ENCODE results near the gene ADGRB3. TPM values are rescaled to one million over a fixed set of nuclear protein-coding genes. Genes with fewer than 3 reads are reported as not detected.
"Not testable (repeated sequence)": the region's sequence is repeated elsewhere in the genome, so short reads cannot be mapped to it uniquely, and the experiment has no call there.

ADGRB3 gene
- total RNA-seq, 1 donor from 2014 or later, result 1.7 TPM

DNA sequence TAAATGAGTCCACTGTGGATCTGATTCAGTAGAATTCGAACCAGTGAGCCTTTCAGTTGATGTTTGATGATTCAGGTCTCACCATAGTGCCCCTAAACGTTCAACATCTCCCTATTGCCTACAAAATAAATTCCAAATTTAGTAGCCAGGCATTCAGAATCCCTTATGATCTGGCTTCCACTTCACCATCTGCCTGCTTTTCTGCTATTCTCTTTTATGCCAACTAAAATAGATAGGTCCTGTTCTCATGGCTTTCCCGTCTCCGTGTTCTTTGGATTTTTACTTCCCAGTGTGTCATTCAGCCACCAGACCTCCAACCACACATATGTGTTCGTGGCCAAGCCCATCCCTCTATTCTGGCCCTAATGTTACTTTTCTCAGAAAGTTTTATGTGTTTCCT lies 751.3 kb downstream of the ADGRB3 start:
- ATAC-seq, result no peak
- intact Hi-C loops (cut with DNase I), result no loop called here
- no peak for DNase-seq (ENCODE audit: missing footprints)

DNA sequence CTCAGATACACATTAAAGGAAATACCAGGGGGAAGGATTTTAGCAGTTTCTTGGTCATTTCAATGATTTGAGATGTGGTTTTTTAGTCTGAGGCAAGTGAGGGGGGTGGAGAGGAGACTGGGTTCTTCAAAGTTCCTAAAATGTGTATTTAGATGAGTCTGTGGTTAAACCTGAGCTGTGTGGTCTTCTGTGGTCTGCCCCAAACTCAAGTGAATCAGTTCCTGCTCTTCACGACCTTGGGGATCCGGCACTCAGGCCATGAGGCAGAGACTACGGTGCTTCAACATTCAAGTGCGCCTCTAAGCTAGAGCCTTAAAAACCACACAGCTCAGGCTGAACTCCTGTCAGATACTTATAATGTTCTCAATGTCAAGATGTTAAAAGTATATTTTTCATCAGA lies 755.0 kb downstream of the ADGRB3 start:
- DNase-seq (ENCODE audit: missing footprints) (no peak), ATAC-seq (no peak)
- intact Hi-C loops (cut with DNase I), result no loop called here

DNA sequence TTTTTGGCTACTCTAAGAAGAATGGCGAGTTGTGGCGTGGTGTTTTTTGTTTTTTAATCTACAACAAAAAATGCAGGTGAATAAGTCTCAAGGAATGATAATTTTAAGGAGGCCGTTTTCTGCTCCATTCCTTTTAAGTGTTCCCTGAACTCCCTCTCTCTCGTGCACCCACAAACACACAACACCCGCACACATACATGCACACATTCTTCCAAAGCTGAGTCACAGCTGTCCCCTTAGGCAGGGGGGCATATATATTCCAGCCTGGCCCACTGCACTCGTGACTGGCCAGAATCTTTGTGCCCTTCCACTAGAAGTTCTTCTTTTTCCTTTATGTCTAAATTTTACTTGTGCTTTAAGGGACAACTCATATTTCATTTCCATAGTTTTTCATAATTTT lies 756.0 kb downstream of the ADGRB3 start:
- no peak for ATAC-seq

DNA sequence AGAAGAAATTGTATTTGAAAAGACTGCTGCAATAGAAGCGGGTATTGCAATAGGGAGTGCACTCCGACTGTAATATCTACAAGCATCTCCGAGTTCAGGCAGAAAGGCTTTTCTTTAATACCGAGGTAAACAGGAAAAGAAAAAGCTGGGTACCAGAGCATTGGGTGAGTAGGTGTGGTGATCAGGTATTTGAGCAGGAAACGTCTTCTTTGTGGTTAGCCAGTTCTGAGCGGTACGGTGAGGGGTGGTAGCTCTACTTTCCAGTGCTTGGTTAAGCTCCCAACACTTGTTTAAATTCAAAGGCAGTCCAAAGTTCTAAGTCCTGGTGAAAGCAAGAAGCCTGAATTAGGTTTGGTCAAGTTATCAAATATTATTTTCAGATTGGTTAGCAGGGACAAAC lies 757.7 kb downstream of the ADGRB3 start:
- intact Hi-C loops (cut with DNase I), result no loop called here

More for the DNA sequence above, 756.0 kb downstream of the ADGRB3 start:
- intact Hi-C loops (cut with DNase I), result no loop called here
- no peak for DNase-seq (ENCODE audit: missing footprints)

DNA sequence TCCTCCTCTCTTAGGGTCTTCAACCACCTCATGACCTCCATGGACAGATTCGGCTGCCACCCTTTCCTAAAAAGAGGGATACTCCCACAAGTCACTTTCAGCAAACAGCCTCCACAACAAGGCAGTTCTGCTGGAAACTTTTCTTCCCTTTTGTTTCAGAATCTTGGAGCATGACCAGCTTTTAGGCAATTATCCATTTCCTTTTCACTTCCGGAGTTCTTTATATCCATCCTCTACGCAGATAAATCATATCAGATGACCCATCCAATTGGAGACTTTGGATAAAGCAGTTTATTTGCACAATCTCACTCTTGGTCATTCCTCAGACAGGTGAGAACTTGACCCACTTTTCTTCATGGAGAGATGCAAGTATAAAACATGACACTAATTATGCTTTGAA lies 763.2 kb downstream of the ADGRB3 start:
- ATAC-seq (no peak), DNase-seq (ENCODE audit: missing footprints) (no peak)
- intact Hi-C loops (cut with DNase I), result no loop called here

More for the DNA sequence above, 757.7 kb downstream of the ADGRB3 start:
- ATAC-seq (no peak), DNase-seq (ENCODE audit: missing footprints) (no peak)

DNA sequence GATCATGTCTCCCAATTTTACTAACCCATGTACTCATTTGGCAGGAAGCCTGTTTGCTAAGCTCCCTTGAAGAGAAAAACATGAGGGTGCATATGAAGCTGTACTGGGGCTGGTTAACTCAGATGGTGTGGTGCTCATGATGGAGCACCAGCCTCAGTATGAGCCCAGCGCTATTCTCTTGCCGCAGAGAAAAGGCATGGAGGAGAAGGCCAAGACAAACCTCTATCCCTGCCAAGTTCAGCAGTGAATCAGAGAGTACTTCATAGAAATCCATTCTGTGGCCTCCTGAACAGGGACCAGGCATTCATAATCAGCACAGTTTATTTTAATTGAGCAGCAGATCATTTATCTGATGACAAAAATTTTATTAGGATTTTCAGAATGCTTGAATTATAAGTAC lies 763.6 kb downstream of the ADGRB3 start:
- no peak for ATAC-seq
- DNase-seq (ENCODE audit: missing footprints), result no peak
- intact Hi-C loops (cut with DNase I), result no loop called here

DNA sequence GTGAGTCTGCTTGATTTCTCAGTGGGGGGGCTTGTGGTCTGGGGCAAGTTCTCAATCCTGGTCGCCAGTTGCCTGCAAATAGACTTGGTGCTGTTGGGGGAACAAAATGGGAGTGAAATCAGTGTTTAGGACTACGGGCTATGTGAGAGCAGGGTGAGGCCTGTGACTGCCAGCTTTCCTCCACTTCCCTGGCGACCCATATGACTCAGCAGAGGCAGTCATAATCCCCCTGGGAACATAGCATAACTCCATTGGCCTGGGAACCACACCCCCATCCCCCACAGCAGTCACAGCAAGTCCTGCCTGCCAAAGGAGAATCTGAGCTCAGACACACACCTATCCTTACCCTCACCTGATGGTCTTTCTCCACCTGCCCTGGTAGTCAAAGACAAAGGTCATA lies 773.8 kb downstream of the ADGRB3 start:
- no peak for ATAC-seq
- DNase-seq (ENCODE audit: missing footprints), result no peak
- intact Hi-C loops (cut with DNase I), result no loop called here

DNA sequence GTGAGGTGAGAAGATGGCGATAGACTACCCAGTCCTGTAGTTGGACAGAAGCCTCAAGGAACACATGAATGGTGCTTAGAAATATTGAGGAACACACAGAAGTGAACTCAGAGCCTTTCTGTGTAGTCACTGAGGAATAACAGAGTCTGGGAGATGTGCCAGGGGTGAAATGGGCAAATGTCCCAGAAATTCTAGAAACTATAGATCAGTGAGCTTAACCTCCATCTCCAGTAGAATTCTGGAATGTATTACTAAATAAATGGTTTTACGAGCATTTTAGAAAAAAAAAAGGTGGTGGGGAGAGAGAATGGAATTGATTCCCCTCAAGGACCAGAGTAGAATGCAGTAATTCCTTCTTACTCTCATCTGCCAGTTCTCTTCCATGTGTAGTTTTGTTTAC lies 781.7 kb downstream of the ADGRB3 start:
- intact Hi-C loops (cut with DNase I), result no loop called here
- ATAC-seq (no peak), DNase-seq (ENCODE audit: missing footprints) (no peak)

DNA sequence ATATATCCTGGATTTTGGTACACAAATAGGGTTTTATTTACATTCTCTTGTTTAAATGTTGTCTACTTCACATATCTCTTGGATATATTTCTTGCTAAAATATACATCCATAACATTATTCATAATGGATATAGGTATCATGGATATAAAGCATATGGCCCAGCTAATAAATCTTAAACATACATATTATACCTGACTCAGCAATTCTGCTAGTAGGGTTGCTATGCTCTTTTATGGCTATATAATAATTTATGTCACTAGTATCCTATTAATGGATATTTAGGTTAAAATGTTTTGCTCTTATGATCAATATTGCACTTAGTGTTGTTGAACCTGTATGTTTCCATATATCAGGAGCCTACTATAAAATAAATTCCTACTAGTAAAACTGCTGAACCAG lies 786.2 kb downstream of the ADGRB3 start:
- no peak for DNase-seq (ENCODE audit: missing footprints)
- ATAC-seq, result no peak
- intact Hi-C loops (cut with DNase I), result no loop called here

DNA sequence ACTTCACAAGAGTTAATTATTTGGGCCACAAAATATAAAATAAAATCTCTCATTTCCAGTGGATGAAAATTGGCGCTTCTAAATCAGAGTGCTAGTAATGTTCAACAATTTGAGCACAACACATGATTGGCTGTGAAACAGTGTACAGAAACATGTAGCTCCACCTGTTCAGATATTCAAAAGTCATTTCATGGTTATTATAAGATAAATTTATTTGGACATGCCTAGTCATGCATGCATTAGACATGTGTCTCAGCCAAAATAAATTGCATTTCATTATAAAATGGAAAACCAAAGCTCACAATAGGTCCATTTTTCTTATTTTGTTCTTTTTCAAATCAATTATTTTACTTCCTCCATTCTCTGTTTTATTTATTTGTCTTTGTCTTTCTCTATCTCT lies 786.9 kb downstream of the ADGRB3 start:
- no peak for ATAC-seq
- no peak for DNase-seq (ENCODE audit: missing footprints)
- intact Hi-C loops (cut with DNase I), result no loop called here

DNA sequence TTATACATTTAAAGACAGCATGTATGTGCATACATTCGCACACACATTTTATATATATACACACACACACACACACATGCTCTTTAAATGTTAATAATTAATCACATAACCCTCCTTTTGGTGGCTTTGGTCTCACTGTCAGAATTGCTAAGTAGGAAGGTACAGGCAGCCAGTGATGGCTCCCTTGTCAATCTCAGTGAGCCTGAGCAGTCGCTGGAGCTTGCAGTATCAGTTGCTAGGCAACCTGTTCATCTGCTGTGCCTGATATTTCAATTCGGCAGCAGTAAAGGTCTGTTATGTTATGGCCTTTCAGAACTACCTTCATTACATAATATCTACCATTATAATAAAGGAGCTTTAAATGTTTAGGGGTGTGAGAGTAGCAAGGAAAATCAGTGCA lies 787.4 kb downstream of the ADGRB3 start:
- DNase-seq (ENCODE audit: missing footprints) (no peak), ATAC-seq (no peak)
- intact Hi-C loops (cut with DNase I), result no loop called here

DNA sequence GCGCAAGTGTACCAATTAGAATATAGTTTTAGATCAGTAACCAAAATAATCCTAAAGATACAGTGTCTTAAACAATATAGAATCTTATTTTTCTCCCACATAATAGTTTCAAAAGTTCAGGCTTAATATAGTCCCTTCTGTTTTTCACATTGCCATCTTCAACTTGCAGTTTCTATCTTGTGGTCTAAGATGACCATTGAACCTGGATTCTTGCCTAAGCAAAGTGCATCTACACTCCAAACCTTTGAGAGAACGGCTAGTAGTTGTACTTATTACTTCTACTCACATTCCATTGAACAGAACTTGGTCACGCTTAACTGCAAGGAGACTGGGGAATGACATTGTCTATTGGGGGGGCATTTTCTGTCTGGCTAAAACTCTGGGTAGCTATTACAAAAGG lies 788.7 kb downstream of the ADGRB3 start:
- intact Hi-C loops (cut with DNase I), result no loop called here
- ATAC-seq, result no peak

DNA sequence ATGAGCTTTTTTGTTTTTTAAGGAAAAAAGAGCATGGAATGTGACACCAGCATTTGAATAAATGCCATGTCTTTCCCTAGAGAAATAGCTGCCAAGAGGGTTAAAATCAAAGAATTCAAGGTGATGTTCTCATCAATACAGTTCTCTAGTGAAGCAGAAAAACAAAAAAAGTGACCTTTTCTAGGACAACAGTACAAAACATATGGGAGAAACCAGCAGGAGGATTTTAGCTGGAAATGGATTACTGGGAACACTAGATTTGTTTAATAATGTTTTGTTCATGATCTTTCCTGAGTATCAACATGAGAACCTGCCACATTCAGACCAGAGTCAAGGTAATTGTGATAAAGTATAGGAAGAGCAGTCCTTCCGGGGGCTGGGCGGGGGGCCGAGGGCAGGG lies 789.5 kb downstream of the ADGRB3 start:
- intact Hi-C loops (cut with DNase I), result no loop called here
- ATAC-seq (no peak), DNase-seq (ENCODE audit: missing footprints) (no peak)

More for the DNA sequence above, 788.7 kb downstream of the ADGRB3 start:
- DNase-seq (ENCODE audit: missing footprints), result no peak

DNA sequence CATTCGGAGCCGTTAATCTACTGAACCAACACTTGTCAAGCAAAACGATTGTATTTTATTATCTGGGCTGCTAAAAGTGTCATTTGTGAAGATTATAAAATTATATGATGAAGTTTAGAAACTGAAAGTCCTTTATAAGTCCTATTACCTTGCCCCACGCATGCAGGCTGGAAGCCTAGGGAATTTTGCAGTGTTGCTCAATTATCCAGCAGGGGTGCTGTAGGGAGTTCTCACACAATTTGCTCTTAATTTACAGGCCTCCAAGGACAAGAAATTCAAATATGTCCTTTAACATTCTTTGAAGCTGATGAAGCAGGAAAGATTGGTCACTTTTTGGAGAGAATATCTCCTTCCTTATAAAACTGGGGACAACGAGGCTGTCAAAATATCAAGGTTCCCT lies 792.8 kb downstream of the ADGRB3 start:
- intact Hi-C loops (cut with DNase I), result no loop called here

DNA sequence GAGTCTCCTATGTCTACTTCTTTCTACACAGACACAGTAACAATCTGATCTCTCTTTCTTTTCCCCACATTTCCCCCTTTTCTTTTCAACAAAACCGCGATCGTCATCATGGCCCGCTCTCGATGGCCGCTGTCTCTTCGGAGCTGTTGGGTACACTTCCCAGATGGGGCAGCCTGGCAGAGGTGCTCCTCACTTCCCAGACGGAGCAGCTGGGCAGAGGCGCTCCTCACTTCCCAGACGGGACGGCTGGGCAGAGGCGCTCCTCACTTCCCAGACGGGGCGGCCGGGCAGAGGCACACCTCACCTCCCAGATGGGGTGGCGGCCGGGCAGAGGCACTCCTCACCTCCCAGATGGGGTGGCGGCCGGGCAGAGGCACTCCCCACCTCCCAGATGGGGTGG lies 797.1 kb downstream of the ADGRB3 start:
- DNase-seq (ENCODE audit: missing footprints); intact Hi-C loops (cut with DNase I): not testable (repeated sequence)

More for the DNA sequence above, 792.8 kb downstream of the ADGRB3 start:
- DNase-seq (ENCODE audit: missing footprints) (no peak), ATAC-seq (no peak)

DNA sequence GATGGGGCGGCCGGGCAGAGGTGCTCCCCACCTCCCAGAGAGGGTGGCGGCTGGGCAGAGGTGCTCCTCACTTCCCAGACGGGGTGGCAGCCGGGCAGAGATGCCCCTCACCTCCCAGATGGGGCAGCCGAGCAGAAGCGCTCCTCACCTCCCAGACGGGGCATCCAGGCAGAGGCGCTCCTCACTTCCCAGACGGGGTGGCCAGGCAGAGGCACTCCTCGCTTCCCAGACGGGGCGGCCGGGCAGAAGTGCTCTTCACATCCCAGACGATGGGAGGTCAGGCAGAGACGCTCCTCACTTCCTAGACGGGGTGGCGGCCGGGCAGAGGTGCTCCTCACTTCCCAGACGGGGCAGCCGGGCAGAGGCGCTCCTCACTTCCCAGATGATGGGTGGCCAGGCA lies 798.0 kb downstream of the ADGRB3 start:
- DNase-seq (ENCODE audit: missing footprints); ATAC-seq; intact Hi-C loops (cut with DNase I): not testable (repeated sequence)

More for the DNA sequence above, 797.1 kb downstream of the ADGRB3 start:
- not testable (repeated sequence) for ATAC-seq

DNA sequence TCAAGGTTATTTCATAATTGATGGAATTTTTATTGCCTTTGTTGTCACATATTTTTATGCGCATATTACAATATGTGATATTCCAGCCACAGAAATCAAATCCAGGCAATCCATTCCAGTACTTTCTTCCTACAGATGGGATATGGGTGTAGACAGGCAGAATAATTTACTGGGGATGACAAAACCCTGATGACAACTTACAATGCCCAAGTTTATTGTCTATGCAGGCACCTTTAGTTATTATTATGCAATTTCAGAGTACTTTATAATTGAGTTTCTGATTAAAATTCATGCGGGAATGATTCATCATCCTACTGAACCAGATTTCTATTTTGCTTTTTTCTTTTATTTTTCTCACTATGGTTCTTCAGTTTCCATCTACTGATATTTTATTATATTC lies 803.0 kb downstream of the ADGRB3 start:
- no peak for ATAC-seq
- intact Hi-C loops (cut with DNase I), result no loop called here

More for the DNA sequence above, 803.0 kb downstream of the ADGRB3 start:
- no peak for DNase-seq (ENCODE audit: missing footprints)
